ENCODE measurements around the gene KRTAP10-1.

KRTAP10-1 gene

GRCh38 chr21:44528634-44528995, 11.4 kb downstream of the KRTAP10-1 start:
- H2AFZ ChIP-seq (ENCODE audit: low read depth, low read length), result no peak overlapping the region
- no peaks in the 10 kb centered on the region for H4K20me1 ChIP-seq (ENCODE audit: insufficient read depth, low read length)
- no peaks in the 10 kb centered on the region for H3K4me1 ChIP-seq (ENCODE audit: low read length)
- no peaks in the 10 kb centered on the region for H3K36me3 ChIP-seq (replicated peaks; ENCODE audit: low read depth, low read length)
- no peak overlapping the region for H3K9ac ChIP-seq (ENCODE audit: low read length)
- H3K27me3 ChIP-seq (ENCODE audit: low read depth, low read length), result no peaks in the 10 kb centered on the region
- TF ChIP-seq EZH2phosphoT487 (IDR thresholded peaks at IDR 0.05; ENCODE audit: low read depth) (no peak), CTCF (IDR thresholded peaks at IDR 0.05; ENCODE audit: low read depth, low read length) (no peak)
- H3K27ac ChIP-seq (ENCODE audit: low read length), result no peak overlapping the region
- H3K4me2 ChIP-seq (ENCODE audit: low read length), result no peak overlapping the region
- no peaks in the 10 kb centered on the region for H3K9me3 ChIP-seq (ENCODE audit: insufficient read depth, low read length)
- no peak overlapping the region for H3K4me3 ChIP-seq (ENCODE audit: low read length)
- no peaks in the 10 kb centered on the region for H3K79me2 ChIP-seq (ENCODE audit: low read length)

- Histone ChIP-seq H2AFZ (ENCODE audit: low read depth, low read length) (no peak overlapping the region), H3K36me3 (replicated peaks; ENCODE audit: low read depth, low read length) (no peaks in the 10 kb centered on the region), H3K9me3 (ENCODE audit: insufficient read depth, low read length) (no peaks in the 10 kb centered on the region), H3K4me3 (ENCODE audit: low read length) (no peak overlapping the region), H3K9ac (ENCODE audit: low read length) (no peak overlapping the region), H3K27me3 (ENCODE audit: low read depth, low read length) (no peaks in the 10 kb centered on the region), H3K4me2 (ENCODE audit: low read length) (no peak overlapping the region), H3K27ac (ENCODE audit: low read length) (no peak overlapping the region), H4K20me1 (ENCODE audit: insufficient read depth, low read length) (no peaks in the 10 kb centered on the region), H3K79me2 (ENCODE audit: low read length) (no peaks in the 10 kb centered on the region), H3K4me1 (ENCODE audit: low read length) (no peaks in the 10 kb centered on the region)
- TF ChIP-seq EZH2phosphoT487 (IDR thresholded peaks at IDR 0.05; ENCODE audit: low read depth), result no peak
- no peak for TF ChIP-seq CTCF (IDR thresholded peaks at IDR 0.05; ENCODE audit: low read depth, low read length)
Observed at GRCh38 chr21:44527983-44528633, 11.9 kb downstream of the KRTAP10-1 start.

DNA sequence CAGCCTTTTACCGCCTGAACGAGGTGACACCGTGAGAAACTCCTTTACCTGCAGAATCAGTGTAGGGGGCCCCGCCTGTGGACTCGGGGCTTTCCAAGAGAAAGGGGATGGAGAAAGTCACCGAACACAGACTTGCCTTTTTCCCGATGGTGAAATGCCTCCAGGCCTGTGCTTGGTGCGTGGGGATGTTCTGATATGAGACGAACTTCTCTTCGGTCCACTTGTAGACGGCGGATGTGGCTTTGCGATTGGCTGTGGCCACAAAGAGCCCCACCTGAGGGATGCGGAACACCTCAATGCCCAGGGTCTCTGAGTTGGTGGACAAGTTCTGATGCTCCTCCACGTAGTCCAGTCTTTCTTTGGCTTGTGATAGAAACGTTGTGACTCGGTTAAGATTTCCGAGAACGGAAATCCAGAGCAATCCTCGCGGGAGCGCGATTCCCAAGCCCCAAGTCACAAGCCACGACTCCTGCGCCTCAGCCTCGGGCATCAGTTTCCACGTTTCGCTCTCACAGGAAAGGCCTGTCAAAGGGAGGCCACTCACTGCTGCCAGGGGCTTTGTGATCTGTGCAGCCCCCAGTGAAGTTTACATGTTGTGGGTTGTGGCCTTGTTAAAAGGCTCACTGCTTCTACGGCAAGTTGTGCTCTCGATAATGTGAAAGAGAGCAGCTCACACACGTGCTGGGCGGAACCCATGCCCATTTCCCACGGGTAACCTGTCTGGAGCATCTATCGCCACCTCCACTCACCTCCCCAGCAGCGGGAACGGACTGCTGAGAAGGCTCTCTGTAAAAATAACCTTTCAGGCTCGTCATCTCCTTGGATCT, 12.6 kb downstream of the KRTAP10-1 start:
- no peak overlapping the region for H3K4me3 ChIP-seq (ENCODE audit: low read length)
- H3K36me3 ChIP-seq (replicated peaks; ENCODE audit: low read depth, low read length), result no peaks in the 10 kb centered on the region
- H3K27me3 ChIP-seq (ENCODE audit: low read depth, low read length), result no peaks in the 10 kb centered on the region
- no peaks in the 10 kb centered on the region for H4K20me1 ChIP-seq (ENCODE audit: insufficient read depth, low read length)
- H3K4me2 ChIP-seq (ENCODE audit: low read length), result no peak overlapping the region
- no peaks in the 10 kb centered on the region for H3K79me2 ChIP-seq (ENCODE audit: low read length)
- no peak overlapping the region for H3K27ac ChIP-seq (ENCODE audit: low read length)
- H3K9ac ChIP-seq (ENCODE audit: low read length), result no peak overlapping the region
- TF ChIP-seq EZH2phosphoT487 (IDR thresholded peaks at IDR 0.05; ENCODE audit: low read depth), result no peak
- TF ChIP-seq CTCF (IDR thresholded peaks at IDR 0.05; ENCODE audit: low read depth, low read length), result no peak
- H2AFZ ChIP-seq (ENCODE audit: low read depth, low read length), result no peak overlapping the region
- H3K9me3 ChIP-seq (ENCODE audit: insufficient read depth, low read length), result no peaks in the 10 kb centered on the region
- H3K4me1 ChIP-seq (ENCODE audit: low read length), result no peaks in the 10 kb centered on the region

DNA sequence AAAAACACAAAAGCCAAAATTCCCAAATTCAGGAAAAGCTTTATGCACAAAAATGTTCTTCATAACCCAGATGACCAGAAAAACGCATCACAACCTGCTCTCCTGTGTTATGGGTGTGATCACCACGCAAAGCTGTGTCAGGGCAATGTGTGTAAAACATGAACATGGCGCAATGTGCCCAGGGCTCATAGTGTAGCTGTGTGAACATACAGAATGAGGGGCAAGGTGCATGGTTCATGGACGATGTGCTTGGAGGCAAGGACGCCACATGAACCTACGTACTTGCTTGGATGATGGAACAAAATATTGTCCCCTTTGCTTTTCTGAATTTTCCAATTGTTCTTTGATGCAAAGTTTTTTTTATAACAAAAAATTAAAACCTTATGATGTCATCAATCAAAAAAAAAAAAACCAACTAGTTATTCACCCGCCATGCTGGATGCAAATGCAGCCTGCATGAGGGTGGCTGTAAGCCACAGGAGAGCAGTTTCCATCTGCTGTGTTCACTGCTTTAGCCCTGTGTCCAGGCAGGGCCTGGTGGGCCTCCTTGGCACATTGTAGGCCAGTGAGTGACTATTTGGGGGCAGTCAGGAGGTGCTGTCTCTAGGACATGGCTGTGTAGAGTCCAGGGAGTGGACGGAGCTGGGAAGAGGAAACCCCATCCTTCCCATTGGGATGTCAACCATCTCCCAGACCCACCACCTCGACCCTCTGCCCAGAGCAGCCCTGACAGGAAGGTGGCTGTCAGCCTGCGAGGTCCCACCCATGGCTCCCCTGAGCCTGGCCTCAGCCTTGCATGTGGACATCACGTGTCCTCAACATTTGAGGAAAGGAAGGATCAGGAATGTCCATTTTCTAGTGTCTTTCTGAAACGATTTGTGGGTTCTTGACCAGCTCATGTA, 13.6 kb downstream of the KRTAP10-1 start:
- no peaks in the 10 kb centered on the region for H3K36me3 ChIP-seq (replicated peaks; ENCODE audit: low read depth, low read length)
- no peak overlapping the region for H3K9ac ChIP-seq (ENCODE audit: low read length)
- no peak overlapping the region for H3K4me3 ChIP-seq (ENCODE audit: low read length)
- H3K27me3 ChIP-seq (ENCODE audit: low read depth, low read length), result no peaks in the 10 kb centered on the region
- no peak overlapping the region for H2AFZ ChIP-seq (ENCODE audit: low read depth, low read length)
- no peaks in the 10 kb centered on the region for H3K9me3 ChIP-seq (ENCODE audit: insufficient read depth, low read length)
- H3K79me2 ChIP-seq (ENCODE audit: low read length), result no peaks in the 10 kb centered on the region
- no peak overlapping the region for H3K27ac ChIP-seq (ENCODE audit: low read length)
- no peaks in the 10 kb centered on the region for H4K20me1 ChIP-seq (ENCODE audit: insufficient read depth, low read length)
- TF ChIP-seq EZH2phosphoT487 (IDR thresholded peaks at IDR 0.05; ENCODE audit: low read depth) (no peak), CTCF (IDR thresholded peaks at IDR 0.05; ENCODE audit: low read depth, low read length) (no peak)
- H3K4me2 ChIP-seq (ENCODE audit: low read length), result no peak overlapping the region
- H3K4me1 ChIP-seq (ENCODE audit: low read length), result no peaks in the 10 kb centered on the region
